A673 (cell line): ENCODE results near the gene NOM1. TPM values are rescaled to one million over a fixed set of nuclear protein-coding genes. Genes with fewer than 3 reads are reported as not detected.

Source experiments
- BruUV-seq: library from RNA; stranded (reverse); fragments of 400-500 nt; replicated peaks from 2 replicates; lab custom pipeline; 2021; lab: Mats Ljungman, UMichigan
- CTCF ChIA-PET: fragments of 300-600 bp; sonication (Branson Sonifier 250); formaldehyde crosslinking; loops from one replicate; lab custom pipeline; 2022; ENCODE audit warnings: antibody characterized with exemption; lab: Charles Lee
- POLR2A ChIA-PET: fragments of 300-600 bp; sonication (Branson Sonifier 250); formaldehyde crosslinking; loops from one replicate; lab custom pipeline; 2022; ENCODE audit warnings: antibody characterized with exemption; ENCODE audit not compliant: low non-redundant PET; lab: Charles Lee
- DNase-seq: peaks from one replicate; pipeline ENCODE4 v3.0.0-alpha.2; 2015; ENCODE audit warnings: low spot score
- H3K27ac ChIP-seq: fragments of 200-600 bp; sonication (generic); 2 replicates; pipeline ENCODE4 v1.5.1; 2016; ENCODE audit warnings: mixed run types, low read depth, mild to moderate bottlenecking, mixed read lengths, antibody characterized with exemption, low read length; ENCODE audit not compliant: poor library complexity, severe bottlenecking
- H3K27me3 ChIP-seq: fragments of 200-600 bp; sonication (generic); replicated peaks from 2 replicates; pipeline ENCODE4 v1.6.1; 2017; ENCODE audit warnings: mixed run types, low read depth, mild to moderate bottlenecking, mixed read lengths, antibody characterized with exemption, low read length; ENCODE audit not compliant: insufficient read depth, poor library complexity
- H3K36me3 ChIP-seq: fragments of 200-600 bp; sonication (generic); 2 replicates; pipeline ENCODE4 v1.6.1; 2016; ENCODE audit warnings: mixed run types, mild to moderate bottlenecking, mixed read lengths, antibody characterized with exemption, low read length; ENCODE audit not compliant: insufficient read depth, poor library complexity, severe bottlenecking
- H3K4me1 ChIP-seq: fragments of 200-600 bp; sonication (generic); 2 replicates; pipeline ENCODE4 v1.6.1; 2017; ENCODE audit warnings: mixed run types, mild to moderate bottlenecking, mixed read lengths, antibody characterized with exemption, low read length; ENCODE audit not compliant: insufficient read depth, poor library complexity, severe bottlenecking
- H3K4me3 ChIP-seq: fragments of 200-600 bp; sonication (generic); 2 replicates; pipeline ENCODE4 v1.5.1; 2016; ENCODE audit warnings: low read depth, mixed run types, mild to moderate bottlenecking, mixed read lengths, low read length; ENCODE audit not compliant: poor library complexity, severe bottlenecking
- H3K9me3 ChIP-seq: fragments of 200-600 bp; sonication (generic); 2 replicates; pipeline ENCODE4 v1.6.1; 2016; ENCODE audit warnings: mixed run types, low read depth, mild to moderate bottlenecking, mixed read lengths, antibody characterized with exemption, low read length; ENCODE audit not compliant: poor library complexity, severe bottlenecking
- EZH2 ChIP-seq: fragments of 200-600 bp; sonication (generic); IDR thresholded peaks from 2 replicates; pipeline ENCODE4 v1.6.1; 2017; ENCODE audit warnings: borderline replicate concordance, low read depth, mild to moderate bottlenecking, mixed read lengths, antibody characterized with exemption, low read length; ENCODE audit not compliant: poor library complexity, severe bottlenecking
- intact Hi-C: fragments of 100-400 bp; cut with micrococcal nuclease; formaldehyde crosslinking; loops from one replicate; pipeline ENCODE4 v1.10.0; 2022; ENCODE audit not compliant: unreplicated experiment
- total RNA-seq: library from RNA; stranded (reverse); gene quantifications from 2 replicates; pipeline ENCODE4 v1.2.3, GENCODE V29; 2021
- TF ChIP-seq, protein P1 (sequence below): fragments of 300-800, 200-600 bp; sonication (generic); conservative IDR thresholded peaks from 2 replicates; pipeline ENCODE4 v1.5.1; 2017; ENCODE audit warnings: low read depth, mild to moderate bottlenecking, antibody characterized with exemption, low read length, moderate library complexity, mixed read lengths

Gene NOM1
- total RNA-seq, 1 experiment from 2014 or later, result 34.1 TPM

DNA sequence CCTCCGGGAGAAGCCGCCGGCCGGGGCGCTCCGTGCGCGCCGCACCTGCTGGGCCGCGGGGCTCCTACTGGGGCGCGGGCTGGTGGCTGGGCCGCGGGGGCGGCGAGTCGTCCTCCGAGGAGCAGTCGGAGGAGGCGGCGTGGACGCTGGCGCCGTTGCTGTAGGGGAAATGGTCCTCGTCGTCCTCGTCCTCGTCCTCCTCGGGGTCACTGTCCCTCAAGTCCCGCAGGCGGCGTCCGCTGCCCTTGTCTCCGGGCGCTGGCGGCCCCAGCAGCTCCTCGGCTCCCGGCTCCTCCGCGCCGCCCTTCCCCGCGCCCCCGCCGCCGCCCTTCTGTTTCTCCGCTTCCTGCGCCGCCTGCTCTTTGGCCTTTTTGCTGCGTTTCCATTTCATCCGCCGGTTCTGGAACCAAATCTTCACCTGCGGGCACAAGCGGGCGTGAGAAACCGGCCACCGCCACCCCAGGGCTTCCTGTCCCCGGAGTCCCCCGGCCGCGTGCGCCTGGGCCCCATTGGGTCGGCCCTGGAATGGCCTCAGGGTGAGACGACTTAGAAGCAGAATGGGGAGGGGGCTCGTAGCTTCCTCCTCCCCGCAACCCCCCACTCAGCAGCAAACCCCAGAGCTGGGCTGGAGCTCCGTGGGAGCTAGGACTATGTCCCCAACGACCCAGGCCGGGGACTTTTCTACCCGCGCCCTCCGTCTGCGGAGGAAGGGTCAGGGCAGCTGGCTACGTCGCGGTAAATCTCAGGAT, 56.1 kb downstream of the NOM1 start:
- peaks cover 97% of the 10 kb centered on the region for H3K27me3 ChIP-seq
- intact Hi-C loops, result no loop called here

DNA sequence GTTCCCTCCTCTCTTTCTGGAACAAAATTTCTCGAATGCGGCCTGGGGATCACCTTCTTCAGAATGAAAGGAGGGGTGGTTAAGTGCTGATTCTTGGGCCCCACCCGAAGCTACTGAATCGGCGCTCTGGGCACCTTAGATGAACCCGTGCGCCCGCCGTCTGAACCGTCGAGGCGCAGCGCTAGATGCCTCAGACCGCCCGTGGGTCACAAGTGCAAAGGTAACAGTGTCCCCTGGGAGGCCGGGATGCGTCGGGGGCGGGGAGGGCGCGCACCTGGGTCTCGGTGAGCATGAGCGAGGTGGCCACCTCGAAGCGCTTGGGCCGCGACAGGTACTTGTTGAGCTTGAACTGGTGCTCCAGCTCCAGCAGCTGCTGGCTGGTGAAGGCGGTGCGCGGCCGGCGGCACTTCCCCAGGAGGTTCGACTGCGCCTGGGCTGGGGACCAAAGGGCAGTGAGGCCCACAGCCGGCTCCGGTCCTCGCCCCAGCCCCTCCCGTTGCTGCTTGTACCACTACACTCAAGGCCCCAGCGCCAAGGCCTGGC, 56.8 kb downstream of the NOM1 start:
- ChIA-PET POLR2A (no interaction called here), CTCF (no interaction called here)
- DNase-seq, result no peak
- Histone ChIP-seq H3K27ac (no peak overlapping the region), H3K4me1 (peaks cover 6% of the 10 kb centered on the region), H3K36me3 (no peaks in the 10 kb centered on the region), H3K9me3 (no peaks in the 10 kb centered on the region), H3K4me3 (no peak overlapping the region), H3K27me3 (peaks cover 97% of the 10 kb centered on the region)
- TF ChIP-seq, protein P1, sequence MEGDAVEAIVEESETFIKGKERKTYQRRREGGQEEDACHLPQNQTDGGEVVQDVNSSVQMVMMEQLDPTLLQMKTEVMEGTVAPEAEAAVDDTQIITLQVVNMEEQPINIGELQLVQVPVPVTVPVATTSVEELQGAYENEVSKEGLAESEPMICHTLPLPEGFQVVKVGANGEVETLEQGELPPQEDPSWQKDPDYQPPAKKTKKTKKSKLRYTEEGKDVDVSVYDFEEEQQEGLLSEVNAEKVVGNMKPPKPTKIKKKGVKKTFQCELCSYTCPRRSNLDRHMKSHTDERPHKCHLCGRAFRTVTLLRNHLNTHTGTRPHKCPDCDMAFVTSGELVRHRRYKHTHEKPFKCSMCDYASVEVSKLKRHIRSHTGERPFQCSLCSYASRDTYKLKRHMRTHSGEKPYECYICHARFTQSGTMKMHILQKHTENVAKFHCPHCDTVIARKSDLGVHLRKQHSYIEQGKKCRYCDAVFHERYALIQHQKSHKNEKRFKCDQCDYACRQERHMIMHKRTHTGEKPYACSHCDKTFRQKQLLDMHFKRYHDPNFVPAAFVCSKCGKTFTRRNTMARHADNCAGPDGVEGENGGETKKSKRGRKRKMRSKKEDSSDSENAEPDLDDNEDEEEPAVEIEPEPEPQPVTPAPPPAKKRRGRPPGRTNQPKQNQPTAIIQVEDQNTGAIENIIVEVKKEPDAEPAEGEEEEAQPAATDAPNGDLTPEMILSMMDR, result no peak
- TF ChIP-seq EZH2, result no peak
- intact Hi-C loops, result no loop called here
- no TSS peak for BruUV-seq

More for the DNA sequence above, 56.1 kb downstream of the NOM1 start:
- no peak overlapping the region for H3K4me3 ChIP-seq
- no peaks in the 10 kb centered on the region for H3K36me3 ChIP-seq
- H3K9me3 ChIP-seq, result no peaks in the 10 kb centered on the region
- ChIA-PET POLR2A (no interaction called here), CTCF (no interaction called here)
- H3K4me1 ChIP-seq, result no peaks in the 10 kb centered on the region
- TF ChIP-seq, protein P1, result no peak
- TF ChIP-seq EZH2, result peak; percentile 99
- no peak overlapping the region for H3K27ac ChIP-seq
- no peak for DNase-seq
- BruUV-seq, result no TSS peak

DNA sequence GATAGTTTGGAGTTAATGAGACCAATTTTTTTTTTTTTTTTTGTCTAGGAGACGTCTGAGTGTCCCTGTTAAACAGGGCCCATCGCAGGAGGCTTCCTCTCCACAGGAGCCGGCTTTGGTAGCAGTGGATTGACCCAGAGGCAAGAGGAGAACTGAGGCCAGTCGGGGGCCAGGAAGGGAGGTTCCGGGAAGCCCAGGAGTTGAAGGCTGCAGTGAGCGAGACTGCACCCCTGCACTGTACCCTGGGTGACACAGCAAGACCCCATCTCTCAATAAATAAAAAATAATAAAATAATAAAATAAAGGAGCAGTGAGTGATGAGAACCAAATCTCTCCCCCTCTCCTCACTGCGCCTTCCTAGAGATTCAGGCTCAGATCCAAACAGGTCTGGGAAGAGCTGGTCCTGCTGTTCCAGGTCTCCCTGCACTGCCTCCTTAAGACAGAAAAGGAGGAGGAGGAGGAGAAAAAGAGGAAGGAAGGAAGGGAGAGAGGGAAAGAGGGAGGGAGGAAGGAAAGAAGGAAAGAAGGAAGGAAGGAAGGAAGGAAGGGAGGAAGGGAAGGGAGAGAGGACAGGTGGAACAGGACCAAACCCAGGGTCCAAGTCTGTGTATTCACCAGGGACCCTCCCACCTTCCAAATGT, 57.4 kb downstream of the NOM1 start:
- Histone ChIP-seq H3K36me3 (no peaks in the 10 kb centered on the region), H3K4me3 (no peak overlapping the region), H3K27me3 (peaks cover 97% of the 10 kb centered on the region), H3K27ac (no peak overlapping the region), H3K9me3 (no peaks in the 10 kb centered on the region), H3K4me1 (peaks cover 7% of the 10 kb centered on the region)
- intact Hi-C loops, result no loop called here
- DNase-seq, result no peak
- no TSS peak for BruUV-seq
- CTCF ChIA-PET, result no interaction called here
- TF ChIP-seq, protein P1, result no peak
- TF ChIP-seq EZH2, result no peak
- POLR2A ChIA-PET, result no interaction called here
